ENCODE data around the gene FOXO3.

Gene FOXO3

GRCh38 chr6:108715832-108716231 is 155.1 kb downstream of the FOXO3 start:
- Histone ChIP-seq H3K4me2 (ENCODE audit: low read length) (no peak overlapping the region), H3K4me3 (ENCODE audit: low read length) (no peak overlapping the region), H3K9ac (ENCODE audit: low read depth, low read length) (no peak overlapping the region), H3K9me3 (replicated peaks; ENCODE audit: low read length) (no peaks in the 10 kb centered on the region), H3K27me3 (ENCODE audit: control insufficient read depth, insufficient read depth, low read length) (no peaks in the 10 kb centered on the region), H3K4me1 (ENCODE audit: control insufficient read depth, insufficient read depth, low read length) (peaks cover 20% of the 10 kb centered on the region), H3K36me3 (ENCODE audit: insufficient read depth, low read length) (no peaks in the 10 kb centered on the region)

- Histone ChIP-seq H3K4me1 (ENCODE audit: control insufficient read depth, insufficient read depth, low read length) (peaks cover 20% of the 10 kb centered on the region), H3K36me3 (ENCODE audit: insufficient read depth, low read length) (no peaks in the 10 kb centered on the region), H3K27me3 (ENCODE audit: control insufficient read depth, insufficient read depth, low read length) (no peaks in the 10 kb centered on the region), H3K9me3 (replicated peaks; ENCODE audit: low read length) (no peaks in the 10 kb centered on the region), H3K4me3 (ENCODE audit: low read length) (no peak overlapping the region), H3K9ac (ENCODE audit: low read depth, low read length) (no peak overlapping the region), H3K4me2 (ENCODE audit: low read length) (no peak overlapping the region)
Measured at GRCh38 chr6:108716801-108717791, 156.4 kb downstream of the FOXO3 start.

- Histone ChIP-seq H3K36me3 (ENCODE audit: insufficient read depth, low read length) (no peaks in the 10 kb centered on the region), H3K27me3 (ENCODE audit: control insufficient read depth, insufficient read depth, low read length) (no peaks in the 10 kb centered on the region), H3K4me3 (ENCODE audit: low read length) (no peak overlapping the region), H3K9me3 (replicated peaks; ENCODE audit: low read length) (no peaks in the 10 kb centered on the region), H3K4me2 (ENCODE audit: low read length) (no peak overlapping the region), H3K4me1 (ENCODE audit: control insufficient read depth, insufficient read depth, low read length) (peaks cover 8% of the 10 kb centered on the region), H3K9ac (ENCODE audit: low read depth, low read length) (no peak overlapping the region)
Measured at GRCh38 chr6:108719477-108719876, 158.8 kb downstream of the FOXO3 start.

GRCh38 chr6:108720827-108721226 is 160.1 kb downstream of the FOXO3 start:
- Histone ChIP-seq H3K4me1 (ENCODE audit: control insufficient read depth, insufficient read depth, low read length) (no peaks in the 10 kb centered on the region), H3K4me2 (ENCODE audit: low read length) (no peak overlapping the region), H3K27me3 (ENCODE audit: control insufficient read depth, insufficient read depth, low read length) (no peaks in the 10 kb centered on the region), H3K36me3 (ENCODE audit: insufficient read depth, low read length) (no peaks in the 10 kb centered on the region), H3K9ac (ENCODE audit: low read depth, low read length) (no peak overlapping the region), H3K9me3 (replicated peaks; ENCODE audit: low read length) (no peaks in the 10 kb centered on the region), H3K4me3 (ENCODE audit: low read length) (no peak overlapping the region)

- no peaks in the 10 kb centered on the region for H3K36me3 ChIP-seq (ENCODE audit: insufficient read depth, low read length)
- no peak overlapping the region for H3K4me2 ChIP-seq (ENCODE audit: low read length)
- no peaks in the 10 kb centered on the region for H3K4me1 ChIP-seq (ENCODE audit: control insufficient read depth, insufficient read depth, low read length)
- no peaks in the 10 kb centered on the region for H3K9me3 ChIP-seq (replicated peaks; ENCODE audit: low read length)
- H3K4me3 ChIP-seq (ENCODE audit: low read length) = no peak overlapping the region
- no peaks in the 10 kb centered on the region for H3K27me3 ChIP-seq (ENCODE audit: control insufficient read depth, insufficient read depth, low read length)
- no peak overlapping the region for H3K9ac ChIP-seq (ENCODE audit: low read depth, low read length)
Measured at GRCh38 chr6:108721286-108721685, 160.6 kb downstream of the FOXO3 start.

- no peak overlapping the region for H3K9ac ChIP-seq (ENCODE audit: low read depth, low read length)
- H3K36me3 ChIP-seq (ENCODE audit: insufficient read depth, low read length) = no peaks in the 10 kb centered on the region
- H3K4me3 ChIP-seq (ENCODE audit: low read length) = no peak overlapping the region
- no peaks in the 10 kb centered on the region for H3K9me3 ChIP-seq (replicated peaks; ENCODE audit: low read length)
- no peaks in the 10 kb centered on the region for H3K27me3 ChIP-seq (ENCODE audit: control insufficient read depth, insufficient read depth, low read length)
- H3K4me1 ChIP-seq (ENCODE audit: control insufficient read depth, insufficient read depth, low read length) = no peaks in the 10 kb centered on the region
- no peak overlapping the region for H3K4me2 ChIP-seq (ENCODE audit: low read length)
Measured at GRCh38 chr6:108723594-108723993, 162.9 kb downstream of the FOXO3 start.

- Histone ChIP-seq H3K9me3 (replicated peaks; ENCODE audit: low read length) (no peaks in the 10 kb centered on the region), H3K4me3 (ENCODE audit: low read length) (no peak overlapping the region), H3K36me3 (ENCODE audit: insufficient read depth, low read length) (no peaks in the 10 kb centered on the region), H3K27me3 (ENCODE audit: control insufficient read depth, insufficient read depth, low read length) (no peaks in the 10 kb centered on the region), H3K9ac (ENCODE audit: low read depth, low read length) (no peak overlapping the region), H3K4me2 (ENCODE audit: low read length) (no peak overlapping the region), H3K4me1 (ENCODE audit: control insufficient read depth, insufficient read depth, low read length) (no peaks in the 10 kb centered on the region)
Measured at GRCh38 chr6:108726726-108727339, 166.1 kb downstream of the FOXO3 start.

- Histone ChIP-seq H3K9ac (ENCODE audit: low read depth, low read length) (no peak overlapping the region), H3K27me3 (ENCODE audit: control insufficient read depth, insufficient read depth, low read length) (no peaks in the 10 kb centered on the region), H3K9me3 (replicated peaks; ENCODE audit: low read length) (no peaks in the 10 kb centered on the region)
Measured at GRCh38 chr6:108727966-108728730, 167.4 kb downstream of the FOXO3 start.

GRCh38 chr6:108728826-108729225 is 168.1 kb downstream of the FOXO3 start:
- Histone ChIP-seq H3K4me1 (ENCODE audit: control insufficient read depth, insufficient read depth, low read length) (peaks cover 7% of the 10 kb centered on the region), H3K9me3 (replicated peaks; ENCODE audit: low read length) (no peaks in the 10 kb centered on the region), H3K9ac (ENCODE audit: low read depth, low read length) (no peak overlapping the region), H3K36me3 (ENCODE audit: insufficient read depth, low read length) (no peaks in the 10 kb centered on the region), H3K27me3 (ENCODE audit: control insufficient read depth, insufficient read depth, low read length) (no peaks in the 10 kb centered on the region), H3K4me2 (ENCODE audit: low read length) (no peak overlapping the region), H3K4me3 (ENCODE audit: low read length) (no peak overlapping the region)

More at GRCh38 chr6:108727966-108728730, 167.4 kb downstream of the FOXO3 start:
- H3K4me3 ChIP-seq (ENCODE audit: low read length) = no peak overlapping the region
- H3K4me1 ChIP-seq (ENCODE audit: control insufficient read depth, insufficient read depth, low read length) = peaks cover 7% of the 10 kb centered on the region
- H3K4me2 ChIP-seq (ENCODE audit: low read length) = no peak overlapping the region
- no peaks in the 10 kb centered on the region for H3K36me3 ChIP-seq (ENCODE audit: insufficient read depth, low read length)

- H3K4me3 ChIP-seq (ENCODE audit: low read length) = no peak overlapping the region
- H3K9me3 ChIP-seq (replicated peaks; ENCODE audit: low read length) = no peaks in the 10 kb centered on the region
- H3K27me3 ChIP-seq (ENCODE audit: control insufficient read depth, insufficient read depth, low read length) = no peaks in the 10 kb centered on the region
- no peak overlapping the region for H3K4me2 ChIP-seq (ENCODE audit: low read length)
- H3K9ac ChIP-seq (ENCODE audit: low read depth, low read length) = no peak overlapping the region
- H3K36me3 ChIP-seq (ENCODE audit: insufficient read depth, low read length) = no peaks in the 10 kb centered on the region
- H3K4me1 ChIP-seq (ENCODE audit: control insufficient read depth, insufficient read depth, low read length) = peaks cover 9% of the 10 kb centered on the region
Measured at GRCh38 chr6:108730635-108731515, 170.2 kb downstream of the FOXO3 start.

Data from skeletal muscle satellite cell (primary cell).